H9 (cell line): Measurements from ENCODE around the gene MED12. TPM values are rescaled to one million over a fixed set of nuclear protein-coding genes. Genes with fewer than 3 reads are reported as not detected.

Experiments used
- DNase-seq: peaks from one replicate; pipeline ENCODE4 v3.0.0-alpha.2; 2017
- H2AFZ ChIP-seq: one replicate; pipeline ENCODE4 v1.6.1; 2013; ENCODE audit warnings: mild to moderate bottlenecking, low read length, control low read depth, moderate library complexity
- H2AK5ac ChIP-seq: 2 replicates; pipeline ENCODE4 v1.6.1; 2013; ENCODE audit warnings: low read length, control low read depth, mixed read lengths; ENCODE audit not compliant: insufficient read length
- H2BK120ac ChIP-seq: one replicate; pipeline ENCODE4 v1.6.1; 2013; ENCODE audit warnings: low read depth, mild to moderate bottlenecking, low read length, control low read depth, inconsistent platforms; ENCODE audit not compliant: poor library complexity, severe bottlenecking
- H2BK12ac ChIP-seq: 2 replicates; pipeline ENCODE4 v1.6.1; 2013; ENCODE audit warnings: low read length, control low read depth, mixed read lengths, low read depth; ENCODE audit not compliant: insufficient read length
- H2BK15ac ChIP-seq: 2 replicates; pipeline ENCODE4 v1.6.1; 2013; ENCODE audit warnings: low read depth, low read length, control low read depth
- H2BK20ac ChIP-seq: one replicate; pipeline ENCODE4 v1.6.1; 2013; ENCODE audit warnings: low read depth, mild to moderate bottlenecking, low read length, control low read depth, inconsistent platforms; ENCODE audit not compliant: poor library complexity, severe bottlenecking
- H2BK5ac ChIP-seq: 2 replicates; pipeline ENCODE4 v1.6.1; 2013; ENCODE audit warnings: low read length, control low read depth, mixed read lengths; ENCODE audit not compliant: insufficient read length
- H3K14ac ChIP-seq: 2 replicates; pipeline ENCODE4 v1.6.1; 2013; ENCODE audit warnings: low read length, control low read depth; ENCODE audit not compliant: insufficient read depth
- H3K18ac ChIP-seq: 2 replicates; pipeline ENCODE4 v1.6.1; 2013; ENCODE audit warnings: low read depth, mild to moderate bottlenecking, mixed read lengths, low read length, control low read depth; ENCODE audit not compliant: insufficient read length
- H3K23ac ChIP-seq: 2 replicates; pipeline ENCODE4 v1.6.1; 2013; ENCODE audit warnings: low read length, control low read depth, mixed read lengths, low read depth; ENCODE audit not compliant: insufficient read length
- H3K23me2 ChIP-seq: 2 replicates; pipeline ENCODE4 v1.6.1; 2013; ENCODE audit warnings: low read depth, mild to moderate bottlenecking, mixed read lengths, low read length, control low read depth; ENCODE audit not compliant: insufficient read length, poor library complexity, severe bottlenecking
- H3K27ac ChIP-seq: 2 replicates; pipeline ENCODE4 v1.5.1; 2013; ENCODE audit warnings: low read length, control low read depth, mixed read lengths, low read depth; ENCODE audit not compliant: insufficient read length
- H3K27me3 ChIP-seq: 2 replicates; pipeline ENCODE4 v1.6.1; 2013; ENCODE audit warnings: low read length, control low read depth, inconsistent platforms; ENCODE audit not compliant: insufficient read depth
- H3K4ac ChIP-seq: 2 replicates; pipeline ENCODE4 v1.6.1; 2013; ENCODE audit warnings: low read depth, mild to moderate bottlenecking, control low read depth, inconsistent platforms, low read length, moderate library complexity
- H3K4me1 ChIP-seq: 2 replicates; pipeline ENCODE4 v1.6.1; 2013; ENCODE audit warnings: low read length, control low read depth, inconsistent platforms; ENCODE audit not compliant: insufficient read depth
- H3K4me2 ChIP-seq: 2 replicates; pipeline ENCODE4 v1.6.1; 2013; ENCODE audit warnings: low read length, control low read depth, mixed read lengths; ENCODE audit not compliant: insufficient read length, insufficient read depth
- H3K56ac ChIP-seq: 2 replicates; pipeline ENCODE4 v1.6.1; 2013; ENCODE audit warnings: low read depth, mild to moderate bottlenecking, mixed read lengths, low read length, control low read depth; ENCODE audit not compliant: insufficient read length
- H3K79me1 ChIP-seq: 2 replicates; pipeline ENCODE4 v1.6.1; 2013; ENCODE audit warnings: low read depth, mild to moderate bottlenecking, moderate library complexity, low read length, control low read depth, inconsistent platforms; ENCODE audit not compliant: insufficient read depth, poor library complexity, severe bottlenecking
- H3K79me2 ChIP-seq: 2 replicates; pipeline ENCODE4 v1.6.1; 2013; ENCODE audit warnings: low read length, control low read depth, inconsistent platforms; ENCODE audit not compliant: insufficient read depth
- H3K9ac ChIP-seq: 2 replicates; pipeline ENCODE4 v1.6.1; 2013; ENCODE audit warnings: low read length, control low read depth, mixed read lengths; ENCODE audit not compliant: insufficient read length; ENCODE audit errors: extremely low read depth
- H3K9me3 ChIP-seq: one replicate; pipeline ENCODE4 v1.6.1; 2013; ENCODE audit warnings: low read depth, low read length, inconsistent platforms; ENCODE audit not compliant: control insufficient read depth
- H3T11ph ChIP-seq: one replicate; pipeline ENCODE4 v1.6.1; 2013; ENCODE audit warnings: mild to moderate bottlenecking, low read length, control low read depth, inconsistent platforms
- H4K20me1 ChIP-seq: one replicate; pipeline ENCODE4 v1.6.1; 2013; ENCODE audit not compliant: control insufficient read depth, insufficient read length, insufficient read depth
- H4K5ac ChIP-seq: 2 replicates; pipeline ENCODE4 v1.6.1; 2013; ENCODE audit warnings: low read depth, mild to moderate bottlenecking, mixed read lengths, low read length, control low read depth; ENCODE audit not compliant: insufficient read length
- H4K8ac ChIP-seq: replicated peaks from 2 replicates; pipeline ENCODE4 v1.6.1; 2013; ENCODE audit warnings: low read length, control low read depth, mixed read lengths, low read depth; ENCODE audit not compliant: insufficient read length
- H4K91ac ChIP-seq: 2 replicates; pipeline ENCODE4 v1.6.1; 2013; ENCODE audit warnings: low read depth, mild to moderate bottlenecking, moderate library complexity, mixed read lengths, low read length, control low read depth; ENCODE audit not compliant: insufficient read length
- H3K27ac Mint-ChIP-seq, 3 experiments: 2 replicates in 2 of 3; 3 replicates in 1 of 3; pipeline ENCODE4 v1.8.0; 2020 to 2021; ENCODE audit warnings: mixed read lengths in 3 of 3, mild to moderate bottlenecking in 1 of 3, moderate library complexity in 1 of 3
- H3K27me3 Mint-ChIP-seq: 2 replicates; pipeline ENCODE4 v1.8.0; 2021; ENCODE audit warnings: low read depth, mild to moderate bottlenecking, moderate library complexity, mixed read lengths
- H3K36me3 Mint-ChIP-seq, 3 experiments: 2 replicates in 2 of 3; 3 replicates in 1 of 3; pipeline ENCODE4 v1.8.0; 2020 to 2021; ENCODE audit warnings: low read depth in 3 of 3, mixed read lengths in 3 of 3; ENCODE audit not compliant: insufficient read depth in 1 of 3
- H3K4me1 Mint-ChIP-seq, 2 experiments: 2 replicates each; pipeline ENCODE4 v1.8.0; 2020; ENCODE audit warnings: mixed read lengths in 2 of 2
- H3K4me3 Mint-ChIP-seq, 2 experiments: 2 replicates in 1 of 2; 3 replicates in 1 of 2; pipeline ENCODE4 v1.8.0; 2020 to 2021; ENCODE audit warnings: mild to moderate bottlenecking in 2 of 2, mixed read lengths in 2 of 2, moderate library complexity in 1 of 2
- H3K9me3 Mint-ChIP-seq, 2 experiments: 2 replicates in 1 of 2; 3 replicates in 1 of 2; pipeline ENCODE4 v1.8.0; 2020; ENCODE audit warnings: mild to moderate bottlenecking in 2 of 2, mixed read lengths in 2 of 2, moderate library complexity in 1 of 2
- WGBS: extraction: QIAGEN DNeasy Blood & Tissue Kit; methylation state at CpG from one replicate; pipeline ENCODE4 v1.1.7; 2013; ENCODE audit warnings: missing lambda C conversion rate, low lambda C conversion rate, mixed read lengths; ENCODE audit not compliant: insufficient read length; ENCODE audit errors: extremely low coverage; 5-methylcytosine and 5-hydroxymethylcytosine counted together
- total RNA-seq: library from RNA; stranded (reverse); gene quantifications from 2 replicates; pipeline ENCODE4 v1.2.1, GENCODE V29; 2021
- TF ChIP-seq, protein P1 (sequence below): fragments of 200-600 bp; sonication (generic); conservative IDR thresholded peaks from 3 replicates; pipeline ENCODE4 v1.8.0; 2021; ENCODE audit warnings: antibody characterized with exemption, mild to moderate bottlenecking

The MED12 gene
- total RNA-seq, 1 experiment from 2014 or later = 33.0 TPM

DNA sequence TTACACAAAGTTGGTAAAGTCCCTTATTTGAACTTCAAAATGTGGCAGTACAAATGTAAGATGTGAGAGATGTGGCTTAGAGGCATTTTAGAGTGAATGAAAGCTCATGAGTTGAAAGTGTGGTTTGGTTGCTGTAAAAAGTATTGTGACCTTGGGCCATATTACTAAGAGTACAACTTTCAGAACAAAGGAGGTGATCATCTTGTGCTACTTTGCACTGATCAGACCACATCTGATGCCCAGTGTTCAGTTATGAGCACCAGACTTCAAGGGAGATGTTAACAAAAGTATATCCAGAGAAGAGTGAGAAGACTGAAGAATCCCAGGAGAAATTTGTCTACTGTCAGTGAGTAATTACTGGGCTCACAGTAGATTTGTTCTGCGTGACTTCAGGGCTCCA lies 56.4 kb downstream of the MED12 start:
- WGBS = no CpG with 5 or more reads among the region's 1 CpG
- Histone ChIP-seq H2BK20ac (no peak overlapping the region), H3K56ac (no peak overlapping the region), H2BK120ac (no peak overlapping the region), H3K23me2 (no peaks in the 10 kb centered on the region), H2BK12ac (no peak overlapping the region), H3T11ph (no peak overlapping the region), H3K9ac (no peak overlapping the region), H3K4ac (no peak overlapping the region), H3K4me2 (no peak overlapping the region), H4K91ac (no peak overlapping the region), H2BK15ac (no peak overlapping the region), H3K4me1 (no peaks in the 10 kb centered on the region), H3K23ac (no peak overlapping the region), H2AFZ (no peak overlapping the region), H3K27ac (no peak overlapping the region), H3K27me3 (no peaks in the 10 kb centered on the region), H3K14ac (no peak overlapping the region), H2AK5ac (no peak overlapping the region), H4K20me1 (no peaks in the 10 kb centered on the region), H3K79me2 (no peaks in the 10 kb centered on the region), H3K18ac (no peak overlapping the region), H3K9me3 (peaks cover 29% of the 10 kb centered on the region), H4K8ac (no peak overlapping the region), H2BK5ac (no peak overlapping the region), H4K5ac (no peak overlapping the region), H3K79me1 (no peaks in the 10 kb centered on the region)
- TF ChIP-seq, protein P1, sequence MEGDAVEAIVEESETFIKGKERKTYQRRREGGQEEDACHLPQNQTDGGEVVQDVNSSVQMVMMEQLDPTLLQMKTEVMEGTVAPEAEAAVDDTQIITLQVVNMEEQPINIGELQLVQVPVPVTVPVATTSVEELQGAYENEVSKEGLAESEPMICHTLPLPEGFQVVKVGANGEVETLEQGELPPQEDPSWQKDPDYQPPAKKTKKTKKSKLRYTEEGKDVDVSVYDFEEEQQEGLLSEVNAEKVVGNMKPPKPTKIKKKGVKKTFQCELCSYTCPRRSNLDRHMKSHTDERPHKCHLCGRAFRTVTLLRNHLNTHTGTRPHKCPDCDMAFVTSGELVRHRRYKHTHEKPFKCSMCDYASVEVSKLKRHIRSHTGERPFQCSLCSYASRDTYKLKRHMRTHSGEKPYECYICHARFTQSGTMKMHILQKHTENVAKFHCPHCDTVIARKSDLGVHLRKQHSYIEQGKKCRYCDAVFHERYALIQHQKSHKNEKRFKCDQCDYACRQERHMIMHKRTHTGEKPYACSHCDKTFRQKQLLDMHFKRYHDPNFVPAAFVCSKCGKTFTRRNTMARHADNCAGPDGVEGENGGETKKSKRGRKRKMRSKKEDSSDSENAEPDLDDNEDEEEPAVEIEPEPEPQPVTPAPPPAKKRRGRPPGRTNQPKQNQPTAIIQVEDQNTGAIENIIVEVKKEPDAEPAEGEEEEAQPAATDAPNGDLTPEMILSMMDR = no peak
- peaks cover 5 to 19% of the 10 kb centered on the region in 2 experiments for H3K4me1 Mint-ChIP-seq
- H3K36me3 Mint-ChIP-seq = peaks cover 14 to 20% (median 14%) of the 10 kb centered on the region in 3 experiments
- no peak for DNase-seq
- H3K9me3 Mint-ChIP-seq = peaks cover 65 to 76% of the 10 kb centered on the region in 2 experiments
- no peak overlapping the region for H3K27ac Mint-ChIP-seq
- no peak overlapping the region for H3K4me3 Mint-ChIP-seq
- peaks cover 2% of the 10 kb centered on the region for H3K27me3 Mint-ChIP-seq
